DMS53 treated with DMSO at 0.1 percent for 48 hours (cell line): ENCODE measurements around the gene GPR27.

Experiments used
- DNase-seq: peaks from one replicate; lab custom pipeline; 2025; ENCODE audit not compliant: unreplicated experiment; lab: John Stamatoyannopoulos, UW

GPR27 gene, protein sequence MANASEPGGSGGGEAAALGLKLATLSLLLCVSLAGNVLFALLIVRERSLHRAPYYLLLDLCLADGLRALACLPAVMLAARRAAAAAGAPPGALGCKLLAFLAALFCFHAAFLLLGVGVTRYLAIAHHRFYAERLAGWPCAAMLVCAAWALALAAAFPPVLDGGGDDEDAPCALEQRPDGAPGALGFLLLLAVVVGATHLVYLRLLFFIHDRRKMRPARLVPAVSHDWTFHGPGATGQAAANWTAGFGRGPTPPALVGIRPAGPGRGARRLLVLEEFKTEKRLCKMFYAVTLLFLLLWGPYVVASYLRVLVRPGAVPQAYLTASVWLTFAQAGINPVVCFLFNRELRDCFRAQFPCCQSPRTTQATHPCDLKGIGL

DNA sequence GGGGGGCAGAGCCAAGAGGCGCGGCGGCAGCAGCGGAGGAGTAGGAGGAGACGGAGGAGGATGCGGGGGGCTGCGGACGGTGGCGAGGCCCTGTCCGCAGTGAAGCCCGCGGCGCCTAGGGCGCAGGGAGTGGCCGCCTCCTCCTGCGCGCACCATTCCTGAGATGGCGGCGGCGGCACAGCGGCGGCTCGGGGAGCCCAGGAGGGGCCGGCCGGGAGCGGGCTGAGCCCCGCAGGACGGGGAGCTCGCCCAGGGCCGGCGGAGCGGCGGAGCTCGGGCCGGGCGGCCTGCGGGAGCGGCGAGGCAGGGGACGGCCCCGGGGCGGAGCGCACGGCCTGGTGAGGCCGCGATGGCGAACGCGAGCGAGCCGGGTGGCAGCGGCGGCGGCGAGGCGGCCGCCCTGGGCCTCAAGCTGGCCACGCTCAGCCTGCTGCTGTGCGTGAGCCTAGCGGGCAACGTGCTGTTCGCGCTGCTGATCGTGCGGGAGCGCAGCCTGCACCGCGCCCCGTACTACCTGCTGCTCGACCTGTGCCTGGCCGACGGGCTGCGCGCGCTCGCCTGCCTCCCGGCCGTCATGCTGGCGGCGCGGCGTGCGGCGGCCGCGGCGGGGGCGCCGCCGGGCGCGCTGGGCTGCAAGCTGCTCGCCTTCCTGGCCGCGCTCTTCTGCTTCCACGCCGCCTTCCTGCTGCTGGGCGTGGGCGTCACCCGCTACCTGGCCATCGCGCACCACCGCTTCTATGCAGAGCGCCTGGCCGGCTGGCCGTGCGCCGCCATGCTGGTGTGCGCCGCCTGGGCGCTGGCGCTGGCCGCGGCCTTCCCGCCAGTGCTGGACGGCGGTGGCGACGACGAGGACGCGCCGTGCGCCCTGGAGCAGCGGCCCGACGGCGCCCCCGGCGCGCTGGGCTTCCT lies at the start of gene GPR27:
Gene GPR27 (plus strand): TSS at position 155 of the 909 bp plus-strand sequence. CDS start 195 bp downstream, at position 350.
- DNase-seq: no peak

GRCh38 chr3:71704915-71705314 lies 48.7 kb upstream of the GPR27 start:
- no peak for DNase-seq

DNA sequence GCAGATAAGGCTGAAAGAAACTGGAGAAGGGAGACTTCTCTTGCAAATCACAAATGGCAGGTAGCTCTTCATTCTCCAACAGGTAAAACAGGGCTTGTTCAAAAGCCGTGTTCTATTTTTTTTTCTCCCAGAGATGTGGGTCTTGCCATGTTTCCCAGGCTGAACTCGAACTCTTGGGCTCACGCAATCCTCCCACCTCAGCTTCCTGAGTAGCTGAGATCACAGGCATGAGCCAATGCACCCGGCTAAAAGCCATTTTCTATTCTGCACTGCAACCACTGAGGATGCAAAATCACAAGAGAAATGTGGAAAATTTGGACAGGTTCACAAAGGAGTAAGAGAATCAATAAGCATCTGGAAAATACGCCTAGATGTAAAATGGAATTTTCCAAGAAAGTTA lies 48.0 kb upstream of the GPR27 start:
- no peak for DNase-seq

GRCh38 chr3:71707595-71707994 lies 46.1 kb upstream of the GPR27 start:
- no peak for DNase-seq

- no peak for DNase-seq
Observed at GRCh38 chr3:71708476-71709105, 45.1 kb upstream of the GPR27 start.

DNA sequence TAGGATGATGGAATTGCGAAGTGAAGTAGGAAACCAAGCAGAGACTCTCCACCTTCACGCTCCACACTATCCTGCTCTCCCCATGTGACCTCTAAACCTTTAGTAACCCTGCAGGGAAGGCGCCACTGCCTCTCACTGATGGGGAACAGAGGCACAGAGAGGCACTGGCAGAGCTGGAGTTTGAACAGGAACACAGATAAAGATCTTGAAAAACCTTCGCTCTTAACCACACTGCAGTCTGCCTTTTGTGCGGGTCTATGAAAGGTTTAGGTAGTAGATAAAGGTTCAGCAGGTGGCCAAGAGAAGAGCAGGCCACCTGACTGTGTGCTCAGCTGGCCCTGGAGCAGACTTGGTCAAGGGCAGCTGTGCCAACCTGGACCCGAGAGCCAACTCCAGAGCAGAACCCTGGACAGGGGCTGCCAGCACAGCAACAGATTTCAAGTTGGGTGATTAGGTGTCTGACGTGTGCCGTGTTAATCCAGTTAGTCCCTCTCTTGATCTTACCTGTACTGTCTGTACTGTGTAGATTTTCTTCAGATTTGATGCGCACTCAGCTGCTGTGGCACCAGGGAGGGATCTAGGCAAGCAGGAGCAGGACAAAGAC lies 43.6 kb upstream of the GPR27 start:
- DNase-seq: no peak

DNA sequence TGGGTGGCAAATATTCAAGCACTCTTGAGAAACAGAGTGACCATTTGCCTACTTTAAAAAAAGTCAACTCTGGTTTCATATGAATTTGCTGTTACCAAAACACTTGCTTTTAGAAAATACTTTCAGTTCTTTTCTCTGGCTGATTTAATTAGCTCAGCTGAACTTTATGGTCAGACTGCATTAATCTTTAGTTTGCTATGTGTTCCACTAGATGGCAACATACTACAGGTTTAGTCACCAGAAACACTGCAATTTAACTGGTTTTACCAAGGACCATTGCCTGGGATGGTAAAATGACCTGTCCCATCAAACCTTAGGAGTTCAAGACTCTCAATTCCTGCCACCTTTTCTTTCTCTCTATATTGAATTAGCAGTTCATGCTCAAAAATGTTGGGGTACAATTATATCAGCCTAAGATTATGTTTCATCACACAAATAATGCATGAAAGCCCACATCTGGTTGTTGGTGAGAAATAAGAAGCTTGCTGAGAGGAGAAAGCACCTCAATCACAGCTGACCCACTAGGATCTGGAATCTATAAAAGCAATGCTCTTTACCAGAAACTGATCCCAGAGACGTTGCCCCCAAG lies 42.7 kb upstream of the GPR27 start:
- DNase-seq: peak; percentile 23

DNA sequence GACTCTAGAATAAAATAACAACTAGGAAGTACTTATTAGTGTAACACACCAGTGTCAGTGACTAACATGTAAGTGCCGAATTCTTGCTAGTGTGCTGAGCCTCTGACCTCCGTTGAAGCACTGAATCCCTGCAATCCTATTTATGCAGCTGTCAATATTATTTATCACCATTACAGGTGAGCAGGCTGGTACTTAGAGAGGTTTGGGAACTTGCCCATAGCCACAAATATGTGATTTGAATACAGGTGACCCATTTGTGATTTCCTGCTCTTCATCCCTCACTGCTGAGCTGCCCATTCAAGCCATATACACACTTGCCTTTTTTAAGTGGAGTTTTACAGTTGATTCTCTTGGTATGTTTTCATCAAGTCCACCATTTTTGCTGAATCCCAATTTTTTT lies 40.6 kb upstream of the GPR27 start:
- DNase-seq: peak; percentile 52

DNA sequence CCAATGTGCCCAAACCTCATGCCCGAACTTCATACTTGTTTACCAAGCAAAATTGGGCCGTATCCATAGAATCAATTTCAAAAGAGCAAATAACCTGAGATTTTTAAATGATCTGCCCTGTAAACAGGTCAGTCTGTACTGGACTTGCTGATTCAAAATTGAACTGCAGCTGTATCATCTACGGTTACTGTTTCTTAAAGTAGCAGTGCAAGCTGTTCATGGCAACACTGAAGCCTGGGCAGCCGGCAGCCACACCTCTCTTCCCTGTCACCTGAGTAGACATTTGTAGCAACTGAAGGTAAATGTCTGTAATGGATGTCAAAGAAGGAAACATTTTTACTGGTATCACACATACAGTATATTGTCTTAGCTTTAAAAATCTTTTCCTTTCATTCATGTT lies 39.1 kb upstream of the GPR27 start:
- DNase-seq: no peak

GRCh38 chr3:71718072-71718471 lies 35.6 kb upstream of the GPR27 start:
- DNase-seq: no peak

DNA sequence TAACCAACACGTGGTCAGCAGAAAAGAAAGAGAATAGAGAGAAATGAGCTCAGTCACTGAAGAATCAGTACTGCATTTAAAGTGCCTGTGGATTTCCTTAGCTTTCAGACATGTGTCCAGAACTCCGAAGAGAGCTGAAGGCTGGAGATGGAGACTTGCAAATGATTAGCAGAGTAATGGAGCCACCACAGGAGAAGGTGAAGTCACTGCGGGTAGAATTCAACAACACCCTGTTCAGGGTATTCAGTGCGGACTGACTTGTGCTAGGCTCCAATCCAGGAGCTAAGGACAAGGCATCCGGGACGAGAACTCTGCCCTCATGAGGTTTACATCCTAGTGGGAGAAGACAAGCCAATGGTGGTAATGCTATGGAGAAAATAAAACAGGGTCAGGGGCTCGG lies 32.7 kb upstream of the GPR27 start:
- DNase-seq: no peak

DNA sequence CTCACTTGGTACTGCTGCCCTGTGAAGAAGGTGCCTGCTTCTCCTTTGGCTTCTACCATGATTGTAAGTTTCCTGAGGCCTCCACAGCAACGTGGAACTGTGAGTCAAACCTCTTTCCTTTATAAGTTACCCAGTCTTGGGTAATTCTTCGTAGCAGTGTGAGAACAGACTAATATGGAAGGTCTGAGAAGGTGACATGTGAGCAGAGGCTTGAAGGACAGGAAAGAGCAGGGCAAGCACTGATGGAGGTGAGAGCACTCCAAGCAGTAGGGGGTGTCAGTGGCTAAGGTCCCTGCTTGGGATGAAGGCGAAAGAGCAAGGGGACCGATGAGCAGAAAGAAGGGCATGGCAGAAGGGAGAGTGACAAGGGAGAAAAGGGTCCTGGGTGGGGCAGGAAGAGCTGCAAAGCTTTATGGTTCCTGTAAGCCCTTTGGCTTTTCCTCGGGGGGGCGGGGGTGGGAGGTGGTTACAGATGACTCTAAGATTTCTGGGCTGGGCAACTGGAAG lies 32.0 kb upstream of the GPR27 start:
- no peak for DNase-seq

GRCh38 chr3:71722693-71723092 lies 31.0 kb upstream of the GPR27 start:
- no peak for DNase-seq

GRCh38 chr3:71723452-71724170 lies 30.0 kb upstream of the GPR27 start:
- no peak for DNase-seq

- no peak for DNase-seq
Observed at GRCh38 chr3:71724171-71724453, 29.5 kb upstream of the GPR27 start.

- DNase-seq: peak; percentile 17
Observed at GRCh38 chr3:71724584-71725270, 28.9 kb upstream of the GPR27 start.

DNA sequence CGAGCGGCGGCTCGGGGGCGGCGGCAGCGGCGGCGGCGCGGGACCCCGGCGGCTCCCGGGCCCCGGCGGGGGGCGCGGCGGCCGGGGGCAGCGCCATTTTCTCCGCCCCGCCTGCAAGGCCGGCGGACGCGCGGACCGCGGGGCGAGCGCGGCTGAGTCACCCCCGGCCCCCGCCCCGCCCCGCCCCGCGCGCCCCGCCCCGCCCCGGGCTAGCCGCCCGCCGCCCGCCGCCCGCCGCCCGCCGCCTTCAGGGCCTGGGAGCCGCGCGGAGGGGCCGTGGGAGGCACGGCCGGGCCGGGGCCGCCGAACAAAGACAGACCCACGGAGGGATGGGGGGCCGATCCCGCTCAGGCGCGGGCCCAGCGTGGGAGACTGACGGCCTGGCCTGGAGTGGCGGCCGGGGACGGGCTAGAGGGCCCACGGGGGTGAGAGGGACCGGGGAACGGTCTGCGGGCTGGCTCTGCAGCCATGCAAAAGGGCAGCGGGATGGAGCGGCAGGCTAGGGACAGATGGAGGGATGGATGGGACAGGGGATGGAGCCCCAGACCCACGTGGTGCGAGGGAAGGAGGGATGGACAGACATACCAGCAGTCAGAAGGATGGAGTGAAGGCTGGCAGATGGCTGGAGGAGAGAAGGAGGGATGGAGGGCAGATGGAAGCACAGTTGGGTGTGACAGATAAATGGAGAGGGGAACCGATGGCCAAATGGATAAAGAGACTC lies 28.2 kb upstream of the GPR27 start, which contains the start of gene EIF4E3:
Gene EIF4E3 (minus strand): TSS at position 132 of the 721 bp plus-strand sequence. CDS start 35 bp downstream, at position 97.
- no peak for DNase-seq

- no peak for DNase-seq
Observed at GRCh38 chr3:71726146-71726545, 27.5 kb upstream of the GPR27 start.
